SK-N-MC (cell line): ENCODE data around the gene LRCH1.

ENCODE experiments used
- EZH2 ChIP-seq: fragments of 200-600 bp; sonication (generic); IDR thresholded peaks from one replicate; pipeline ENCODE4 v1.6.1; 2017; ENCODE audit warnings: antibody characterized with exemption
- FOXP2 ChIP-seq: optimal IDR thresholded peaks from 2 replicates; pipeline ENCODE3; 2011; ENCODE audit warnings: mild to moderate bottlenecking, moderate library complexity; ENCODE audit not compliant: insufficient read depth; ENCODE audit errors: extremely low read length, control extremely low read depth
- POLR2AphosphoS5 ChIP-seq: IDR thresholded peaks from 2 replicates; pipeline ENCODE4 v1.6.1; 2012; ENCODE audit warnings: mild to moderate bottlenecking, low read depth, low read length, borderline replicate concordance

GRCh38 chr13:46536341-46536740 is 16.6 kb upstream of the LRCH1 start:
- TF ChIP-seq EZH2 = no peak
- no peak for TF ChIP-seq POLR2AphosphoS5
- no peak for TF ChIP-seq FOXP2
